T47D (cell line): ENCODE results near the gene ZFPL1.

Source experiments
- DNase-seq, 2 experiments: peaks; one replicate each; pipeline versions ENCODE4 v3.0.0 to v3.0.0-alpha.2; 2011 to 2012; ENCODE audit warnings: low read depth in 1 of 2, low spot score in 1 of 2
- JUND ChIP-seq: IDR thresholded peaks from 2 replicates; pipeline ENCODE4 v1.6.1; 2012; ENCODE audit warnings: low read depth
- in situ Hi-C: cut with HindIII; loops from 2 replicates; pipeline ENCODE4 v1.10.0; 2016; ENCODE audit warnings: low sequenced_read_pairs, low pct_unique_long_range_greater_than_20kb

The ZFPL1 gene

DNA sequence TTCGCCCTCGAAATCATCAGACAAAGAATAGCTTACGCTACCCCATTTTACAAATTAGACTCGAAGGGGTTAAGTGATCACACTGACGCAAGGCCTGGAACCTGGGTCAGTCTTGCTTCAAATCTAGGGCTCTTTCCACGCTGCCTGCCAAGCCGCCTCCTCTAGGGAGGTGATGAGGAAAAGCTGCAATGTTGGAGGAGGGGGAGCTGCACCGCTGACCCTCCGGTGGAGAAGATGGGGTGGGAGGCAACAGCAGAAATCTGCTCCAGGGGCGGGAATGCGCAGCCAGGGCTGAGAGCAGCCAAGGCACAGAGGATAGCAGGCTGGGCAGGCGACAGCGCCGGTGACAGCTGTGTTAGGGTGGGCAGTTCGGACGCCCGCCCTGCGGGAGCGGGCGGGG, 49.7 kb downstream of the ZFPL1 start:
- no peak for DNase-seq
- in situ Hi-C loops = no loop called here
- no peak for TF ChIP-seq JUND

DNA sequence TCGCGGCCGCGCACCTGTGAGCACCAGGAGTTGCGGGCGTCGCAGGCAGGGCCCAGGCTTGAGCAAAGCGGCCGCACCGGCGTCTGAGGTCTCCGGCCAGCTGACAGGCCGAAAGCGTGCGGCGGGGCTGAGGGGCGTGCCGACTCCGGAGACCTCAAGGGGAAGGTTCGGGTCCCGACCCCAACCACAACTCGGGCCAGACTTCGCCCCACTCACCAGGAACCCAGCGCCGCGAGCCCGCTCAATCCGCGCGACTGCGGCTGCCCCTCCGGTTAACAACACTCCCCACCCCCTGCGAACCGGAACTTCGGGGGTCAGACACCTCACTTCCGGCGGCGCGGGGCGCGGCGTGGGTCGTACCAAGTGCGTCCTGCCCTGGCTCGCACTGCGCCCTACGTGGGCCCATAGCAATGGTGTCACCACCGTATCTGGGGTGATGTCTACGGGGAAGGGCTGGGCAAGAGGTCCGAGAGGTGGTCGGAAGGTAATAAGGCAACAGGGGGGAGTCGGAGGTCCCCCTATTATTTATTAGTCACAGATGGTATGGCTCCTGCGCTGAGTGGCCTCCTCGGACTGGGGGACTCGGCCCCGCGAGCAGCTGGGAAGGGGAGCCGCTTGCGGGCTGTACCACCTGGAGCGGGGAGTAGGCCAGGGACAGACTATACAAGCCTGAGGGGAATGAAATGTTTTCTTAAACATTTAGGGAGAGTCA, 50.4 kb downstream of the ZFPL1 start, which contains the start of gene SYVN1:
TSS of gene SYVN1 (minus strand) at position 280 of the 712 bp plus-strand sequence. CDS start 918 bp downstream, outside the sequence.
- no peak for TF ChIP-seq JUND
- in situ Hi-C loops = no loop called here
- peak; percentile 91 to 96 for DNase-seq

DNA sequence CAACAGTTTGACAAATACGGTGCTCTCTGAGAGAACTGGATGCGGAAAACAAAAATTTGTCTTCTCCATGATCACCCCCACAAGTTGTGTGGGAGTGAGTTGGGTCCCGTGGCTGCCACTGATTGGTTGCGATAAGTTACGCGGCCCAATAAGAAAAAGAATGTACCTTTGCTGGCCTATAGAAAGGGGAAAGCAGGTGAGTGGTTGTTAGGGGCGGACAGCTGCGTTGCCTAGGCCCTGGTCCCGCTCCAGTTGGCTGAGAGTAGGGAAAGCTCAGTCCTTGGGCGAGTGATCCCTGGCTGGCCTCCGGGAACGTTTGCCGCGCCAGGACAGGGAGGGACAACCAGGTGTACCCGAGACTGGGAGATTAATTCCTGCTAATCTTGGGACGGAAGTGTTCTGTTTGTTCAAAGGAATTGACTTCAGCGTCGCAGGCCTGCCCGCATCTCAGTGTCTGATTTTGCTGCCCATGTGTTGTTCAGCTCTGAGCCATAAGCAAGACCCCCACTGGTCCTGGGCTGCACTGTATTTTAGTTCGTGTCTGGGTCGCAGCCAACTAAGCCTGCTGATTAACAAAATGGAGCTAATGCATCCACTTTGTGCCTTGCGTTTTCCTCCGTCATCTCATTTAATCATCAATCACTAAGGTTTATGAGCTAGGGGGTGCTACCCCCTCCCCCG, 51.1 kb downstream of the ZFPL1 start:
- peak; percentile 99 for DNase-seq
- in situ Hi-C loops = no loop called here
- TF ChIP-seq JUND = no peak

DNA sequence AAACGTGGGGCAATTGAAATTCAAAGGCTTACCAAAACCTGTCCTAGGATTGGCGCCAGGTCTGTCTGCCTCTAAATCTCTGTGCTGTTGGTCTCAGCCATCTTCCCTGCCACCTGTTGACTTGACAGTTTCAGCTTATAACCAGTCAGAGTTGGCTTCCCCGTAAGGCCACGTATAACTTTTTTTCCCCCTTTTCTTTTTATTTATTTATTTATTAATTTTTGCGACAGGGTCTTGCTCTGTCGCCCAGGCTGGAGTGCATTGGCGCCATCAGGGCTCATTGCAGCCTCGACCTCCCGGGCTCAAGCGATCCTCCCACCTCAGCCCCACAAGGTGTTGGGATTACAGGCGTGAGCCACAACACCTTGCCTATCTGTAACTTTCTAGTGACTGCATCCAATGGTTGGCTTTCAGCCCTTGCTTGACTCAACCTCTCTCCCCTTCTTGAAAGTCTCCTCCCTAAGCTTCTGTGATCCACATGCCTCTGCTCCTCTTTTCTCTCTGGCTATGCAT, 51.7 kb downstream of the ZFPL1 start:
- no peak for DNase-seq
- in situ Hi-C loops = no loop called here
- no peak for TF ChIP-seq JUND

DNA sequence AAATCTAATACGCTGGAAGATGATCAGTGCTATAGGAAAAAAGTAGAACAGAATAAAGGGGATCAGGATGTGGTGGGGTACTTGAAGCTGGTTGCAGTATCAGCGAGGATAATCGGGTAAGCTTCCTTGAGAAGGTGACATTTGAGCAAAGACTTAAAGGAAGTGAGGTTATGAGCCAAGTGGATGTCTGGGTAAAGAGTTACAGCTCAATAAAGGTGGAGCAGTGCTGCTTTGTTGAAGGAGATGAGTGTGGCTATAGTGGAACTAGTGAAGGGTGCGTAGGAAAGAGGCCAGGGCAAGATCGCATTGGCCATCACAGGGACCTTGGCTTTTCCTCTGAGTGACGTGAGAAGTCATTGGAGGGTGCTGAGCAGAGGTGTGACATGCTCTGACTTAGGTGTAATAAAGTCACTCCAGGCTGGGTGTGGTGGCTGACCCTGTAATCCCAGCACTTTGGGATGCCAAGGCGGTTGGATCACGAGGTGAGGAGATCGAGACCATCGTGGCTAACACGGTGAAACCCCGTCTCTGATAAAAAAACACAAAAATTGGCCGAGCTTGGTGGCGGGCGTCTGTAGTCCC, 52.6 kb downstream of the ZFPL1 start:
- no peak for DNase-seq
- in situ Hi-C loops = no loop called here
- TF ChIP-seq JUND = no peak
